HG03469 (cell line): ENCODE measurements around the gene BUD23.
"Not testable (repeated sequence)": the region's sequence is repeated elsewhere in the genome, so short reads cannot be mapped to it uniquely, and the experiment has no call there.

Experiments used
- ATAC-seq: cut with Tn5 transposase; IDR thresholded peaks from one replicate; pipeline ENCODE4 v1.9.1; 2021; ENCODE audit warnings: mild to moderate bottlenecking, moderate library complexity, moderate number of reproducible peaks; ENCODE audit not compliant: unreplicated experiment

The BUD23 gene

DNA sequence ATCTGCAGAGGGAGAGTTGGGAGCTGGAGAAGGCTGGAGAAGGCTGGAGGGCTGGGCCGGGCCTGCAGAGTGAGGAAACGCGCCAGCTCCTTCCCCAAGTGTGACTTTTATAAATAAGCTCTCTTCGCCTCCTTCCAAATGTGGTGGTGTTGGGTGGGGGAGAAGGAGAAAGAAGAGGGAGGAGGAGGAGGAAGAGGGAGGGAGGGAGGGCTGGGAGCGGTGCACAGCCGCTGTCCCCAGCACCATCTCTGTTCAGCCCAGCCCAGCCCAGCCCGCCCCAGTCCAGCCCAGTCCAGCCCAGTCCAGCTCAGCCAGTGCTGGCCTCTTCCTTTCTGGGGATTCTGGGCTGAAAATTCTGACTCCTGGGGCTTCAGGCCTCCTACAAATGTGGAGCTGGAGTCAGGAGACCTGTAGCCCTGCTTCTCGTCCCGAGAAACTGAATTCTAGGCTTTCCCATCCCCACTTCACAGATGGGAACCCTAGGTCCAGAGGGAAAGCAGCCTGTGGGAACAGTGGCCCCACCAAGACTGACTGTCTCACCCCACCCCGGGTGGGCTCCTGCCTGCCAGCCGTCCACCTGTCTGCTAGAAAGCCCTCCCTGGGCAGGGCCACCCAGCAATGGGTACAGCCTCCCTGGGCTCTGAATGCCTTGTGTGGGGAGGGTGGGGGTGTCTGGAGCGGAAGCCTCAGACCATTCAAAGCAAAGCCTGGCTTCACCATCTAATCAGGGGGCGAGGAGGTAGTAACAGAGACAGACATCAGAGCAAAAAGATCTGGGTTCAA is 33.8 kb downstream of the BUD23 start:
- no peak for ATAC-seq

DNA sequence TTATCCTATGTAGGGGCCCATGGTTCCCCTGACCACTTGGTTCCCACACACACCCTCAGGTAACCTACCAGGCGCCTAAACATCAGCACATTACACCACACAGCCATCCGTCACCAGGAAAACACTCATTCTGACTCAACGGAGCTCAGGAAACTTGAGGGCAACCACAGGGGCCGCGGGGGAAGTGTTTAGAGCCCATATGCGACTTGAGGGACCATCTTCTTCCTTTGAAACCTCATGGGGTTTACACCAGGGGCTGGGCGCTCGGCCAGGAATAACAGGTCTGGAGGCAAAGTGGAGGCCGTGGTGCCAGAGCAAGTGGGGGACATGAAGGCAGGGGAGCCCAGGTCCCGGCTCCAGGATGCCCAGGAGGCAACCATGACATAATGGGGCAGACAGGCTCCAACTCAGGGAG is 34.6 kb downstream of the BUD23 start:
- no peak for ATAC-seq

DNA sequence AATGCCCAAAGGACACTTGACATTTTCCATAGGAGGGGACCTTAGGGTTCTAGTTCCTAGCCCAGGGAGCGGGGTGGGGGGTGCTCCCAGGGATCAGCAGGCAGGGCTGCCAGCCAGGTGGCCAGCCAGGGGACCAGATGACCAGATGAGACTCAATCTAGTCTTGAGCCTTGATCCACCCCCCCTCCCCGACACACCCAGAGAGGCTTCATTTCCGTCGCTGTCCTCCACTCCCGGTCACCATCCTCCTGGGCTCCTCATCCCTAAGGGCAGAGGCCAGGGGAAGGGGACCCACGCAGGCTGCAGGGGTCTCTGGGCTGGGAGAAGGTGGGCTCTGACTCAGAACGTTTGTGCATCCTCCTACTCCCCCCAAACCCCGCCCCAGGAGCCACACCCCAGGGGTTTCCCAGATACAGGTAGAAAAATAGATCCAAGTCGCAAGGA is 35.1 kb downstream of the BUD23 start:
- ATAC-seq, result no peak

DNA sequence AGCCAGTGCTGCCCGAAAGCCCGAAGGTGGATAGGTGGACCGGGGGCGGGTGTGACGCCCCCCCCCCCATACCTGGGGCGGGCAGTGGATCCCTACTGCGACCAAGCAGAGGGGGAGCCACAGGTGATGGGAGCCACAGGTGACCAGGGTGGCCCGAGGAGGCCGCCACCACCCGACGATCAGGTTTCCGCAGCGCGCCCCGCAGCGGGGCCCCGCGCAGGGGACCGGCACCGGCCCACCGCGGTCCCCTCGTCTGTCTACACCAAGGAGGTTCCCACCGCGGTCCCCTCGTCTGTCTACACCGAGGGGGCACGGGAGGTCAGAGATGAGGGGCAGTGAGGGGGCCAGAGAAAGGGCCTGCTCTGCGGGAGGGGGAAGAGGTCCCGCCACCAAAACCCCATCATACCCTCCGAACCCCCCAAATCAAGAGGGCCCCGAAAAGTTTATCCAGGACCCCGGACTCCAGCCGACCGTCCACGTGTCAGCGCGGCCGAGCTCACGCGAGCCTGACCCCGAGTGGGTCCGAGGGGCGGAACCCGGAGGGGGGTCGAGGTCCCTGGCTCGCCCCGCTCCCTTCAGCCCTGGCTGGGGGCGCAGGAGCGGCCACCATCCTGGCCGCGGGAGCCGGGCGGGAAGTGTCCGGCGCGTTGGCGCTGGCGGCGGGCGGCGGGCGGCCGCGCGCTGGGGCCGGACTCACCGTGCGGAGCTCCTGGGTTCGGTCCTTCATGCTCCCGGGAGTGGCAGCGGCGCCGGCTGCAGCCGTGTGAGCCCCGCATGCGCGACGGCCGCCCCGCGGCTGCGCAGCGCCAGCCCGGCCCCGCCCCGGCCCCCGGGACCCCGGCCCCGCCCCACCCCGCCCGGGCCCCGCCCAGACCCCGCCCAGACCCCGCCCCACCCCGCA is 35.8 kb downstream of the BUD23 start, which contains the start of gene STX1A:
Gene STX1A (minus strand): TSS at position 765 of the 901 bp plus-strand sequence. CDS start 38 bp downstream, at position 727.
- ATAC-seq, result no peak

DNA sequence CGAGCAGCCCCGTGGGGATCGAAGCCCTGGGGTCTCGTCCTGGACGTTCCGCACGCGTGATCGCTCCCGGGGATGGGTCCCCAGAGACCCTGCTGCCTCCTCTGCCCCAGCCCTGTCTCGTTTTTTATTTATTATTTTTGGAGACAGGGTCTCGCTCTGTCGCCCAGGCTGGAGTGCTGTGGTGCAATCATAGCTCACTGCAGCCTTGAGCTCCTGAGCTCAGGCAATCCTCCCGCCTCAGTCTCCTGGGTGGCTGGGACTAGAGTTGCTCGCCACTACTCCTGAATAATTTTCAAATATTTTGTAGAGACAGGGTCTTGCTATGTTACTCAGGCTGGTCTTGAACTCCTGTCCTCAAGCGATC is 36.4 kb downstream of the BUD23 start:
- no peak for ATAC-seq

DNA sequence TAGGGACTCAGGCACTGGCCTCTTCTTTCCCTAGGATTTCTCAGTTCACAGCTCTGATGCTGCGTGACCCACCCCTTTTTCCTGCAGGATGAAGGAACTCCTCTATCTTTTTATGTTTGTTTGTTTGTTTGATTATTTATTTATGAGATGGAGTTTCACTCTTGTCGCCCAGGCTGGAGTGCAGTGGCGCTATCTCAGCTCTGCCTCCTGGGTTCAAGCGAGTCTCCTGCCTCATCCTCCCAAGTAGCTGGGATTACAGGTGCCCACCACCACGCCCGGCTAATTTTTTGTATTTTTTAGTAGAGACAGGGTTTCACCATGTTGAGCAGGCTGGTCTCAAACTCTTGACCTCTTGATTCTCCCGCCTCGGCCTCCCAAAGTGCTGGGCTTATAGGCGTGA is 37.0 kb downstream of the BUD23 start:
- ATAC-seq, result not testable (repeated sequence)

DNA sequence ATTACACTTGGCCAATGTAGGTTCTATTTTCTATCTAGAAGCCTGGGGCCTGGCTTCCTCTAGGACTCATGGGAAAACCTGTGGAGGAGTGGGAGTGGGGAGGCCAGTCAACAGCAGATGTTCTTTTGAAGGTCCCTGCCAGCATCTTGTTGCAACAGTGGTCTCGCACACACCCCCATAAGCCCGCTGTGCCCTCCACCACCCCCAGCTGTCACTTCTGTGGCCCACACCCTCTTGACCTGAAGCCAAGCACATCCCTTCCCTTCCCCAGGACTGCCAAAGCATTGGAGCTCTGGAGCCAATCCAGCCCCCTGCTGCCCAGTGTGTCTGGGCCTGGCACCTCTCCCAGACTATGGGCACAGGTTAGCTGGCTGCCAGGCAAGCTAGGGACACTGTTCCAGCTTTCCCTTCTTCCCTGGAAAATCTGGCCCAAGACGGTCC is 38.0 kb downstream of the BUD23 start:
- ATAC-seq, result no peak

DNA sequence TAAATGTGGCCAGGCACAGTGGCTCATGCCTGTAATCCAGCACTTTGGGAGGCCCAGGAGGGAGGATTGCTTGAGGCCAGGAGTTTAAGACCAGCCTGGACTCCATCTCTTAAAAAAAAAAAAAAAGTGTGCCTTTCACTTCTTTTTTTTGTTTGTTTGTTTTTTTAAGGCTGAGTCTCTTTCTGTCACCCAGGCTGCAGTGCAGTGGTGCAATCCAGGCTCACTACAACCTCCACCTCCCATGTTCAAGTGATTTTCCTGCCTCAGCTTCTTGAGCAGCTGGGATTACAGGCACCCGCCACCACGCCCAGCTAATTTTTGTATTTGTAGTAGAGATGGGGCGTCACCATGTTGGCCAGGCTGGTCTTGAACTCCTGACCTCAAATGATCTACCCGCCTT is 38.8 kb downstream of the BUD23 start:
- ATAC-seq, result not testable (repeated sequence)

DNA sequence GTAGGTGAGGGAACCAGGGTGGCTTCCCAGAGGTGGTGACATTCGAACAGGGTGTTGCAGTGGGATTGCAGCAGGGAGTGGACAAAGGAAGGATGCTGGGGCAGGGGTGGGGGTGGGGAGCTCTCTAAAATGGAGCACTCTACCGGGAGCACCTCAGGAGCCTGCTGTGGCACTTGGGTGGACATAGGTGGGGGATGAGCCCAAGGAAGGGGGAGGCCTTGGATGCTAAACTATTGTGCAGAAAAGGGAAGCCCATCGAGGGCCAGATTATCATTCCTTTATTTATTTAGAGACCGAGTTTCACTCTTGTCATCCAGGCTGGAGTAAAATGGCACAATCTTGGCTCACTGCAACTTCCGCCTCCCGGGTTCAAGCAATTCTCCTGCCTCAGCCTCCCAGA is 39.4 kb downstream of the BUD23 start:
- ATAC-seq, result no peak

DNA sequence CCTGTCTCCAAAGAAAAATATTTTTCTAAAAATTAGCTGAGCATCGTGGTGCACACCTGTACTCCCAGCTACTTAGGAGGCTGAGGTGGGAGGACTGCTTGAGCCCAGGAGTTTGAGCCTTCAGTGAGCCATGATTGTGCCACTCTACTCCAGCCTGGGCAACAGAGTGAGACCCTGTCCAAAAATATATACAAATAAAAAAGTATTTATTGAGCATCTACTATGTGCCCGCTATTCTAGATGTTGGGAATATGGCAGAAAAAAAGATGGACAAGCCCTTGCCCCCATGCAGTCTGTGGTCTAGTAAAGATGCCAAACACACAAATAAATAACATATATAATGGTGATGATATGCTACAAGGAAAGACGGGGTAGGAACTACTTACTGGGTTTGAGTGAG is 40.4 kb downstream of the BUD23 start:
- no peak for ATAC-seq

DNA sequence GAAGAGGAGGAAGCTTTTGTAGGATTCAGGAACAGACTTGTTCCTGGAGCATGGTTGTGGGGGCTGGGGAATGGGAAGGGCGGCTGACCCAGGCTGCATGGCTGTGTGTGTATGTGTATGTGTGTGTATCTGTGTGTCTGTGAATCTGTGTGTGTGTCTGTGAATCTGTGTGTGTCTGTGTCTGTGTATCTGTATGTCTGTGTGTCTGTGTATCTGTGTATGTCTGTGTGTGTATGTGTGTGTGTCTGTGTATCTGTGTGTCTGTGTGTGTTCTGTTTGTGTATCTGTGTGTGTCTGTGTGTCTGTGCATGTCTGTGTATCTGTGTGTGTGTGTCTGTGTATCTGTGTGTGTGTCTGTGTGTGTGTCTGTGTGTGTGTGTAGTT is 42.7 kb downstream of the BUD23 start:
- no peak for ATAC-seq

DNA sequence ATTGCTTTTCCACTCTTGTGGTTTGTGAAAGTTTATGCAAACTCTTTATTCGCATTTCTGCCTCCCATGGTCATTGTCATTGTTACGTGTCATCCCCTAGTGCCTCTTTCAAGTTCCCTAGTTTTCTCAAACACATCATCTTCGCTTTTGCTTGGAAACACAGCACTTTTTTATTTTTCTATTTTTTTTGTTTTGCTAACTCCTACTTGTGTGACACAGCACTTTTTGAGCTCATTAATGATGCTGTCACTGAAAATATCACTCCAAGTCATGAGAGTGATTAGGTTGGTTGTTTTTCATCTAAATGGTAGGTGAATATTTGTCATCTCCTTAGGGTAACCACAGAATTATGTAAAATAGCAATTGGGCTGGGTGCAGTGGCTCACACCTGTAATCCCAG is 44.6 kb downstream of the BUD23 start:
- no peak for ATAC-seq

DNA sequence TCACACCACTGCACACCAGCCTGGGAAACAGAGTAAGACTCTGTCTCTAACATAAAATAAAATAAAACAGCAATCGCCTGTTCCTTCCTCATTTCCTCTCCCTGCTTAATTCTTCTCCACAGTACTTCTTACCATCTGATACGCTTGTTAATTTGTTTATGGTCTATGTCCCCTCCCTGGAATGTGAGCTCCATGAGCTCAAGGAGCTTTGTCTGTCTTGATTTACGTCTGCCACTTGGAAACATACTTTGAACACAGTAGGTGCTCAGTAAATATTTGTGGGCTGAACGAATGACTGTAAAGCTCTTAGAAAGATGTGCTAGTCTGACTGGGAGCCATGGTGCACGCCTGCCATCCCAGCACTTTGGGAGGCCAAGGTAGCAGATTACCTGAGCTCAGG is 45.2 kb downstream of the BUD23 start:
- ATAC-seq, result no peak

DNA sequence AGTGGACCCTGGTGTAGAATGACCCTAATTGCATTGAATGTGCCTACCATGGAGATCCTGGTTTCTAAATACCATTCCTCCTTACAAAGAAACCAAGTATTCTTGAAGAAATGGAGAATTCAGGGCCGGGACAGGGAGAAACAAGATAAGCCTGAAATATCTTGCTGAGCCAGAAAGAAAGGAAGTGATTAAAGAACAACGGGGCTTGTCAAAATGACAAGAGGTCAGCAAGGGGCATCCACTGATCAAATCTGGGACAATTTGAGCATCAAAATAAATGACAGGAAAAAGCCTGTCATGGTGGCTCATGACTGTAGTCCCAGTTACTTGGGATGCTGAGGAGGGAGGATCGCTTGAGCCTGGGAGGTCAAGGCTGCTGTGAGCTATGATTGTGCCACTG is 47.1 kb downstream of the BUD23 start:
- ATAC-seq, result no peak

DNA sequence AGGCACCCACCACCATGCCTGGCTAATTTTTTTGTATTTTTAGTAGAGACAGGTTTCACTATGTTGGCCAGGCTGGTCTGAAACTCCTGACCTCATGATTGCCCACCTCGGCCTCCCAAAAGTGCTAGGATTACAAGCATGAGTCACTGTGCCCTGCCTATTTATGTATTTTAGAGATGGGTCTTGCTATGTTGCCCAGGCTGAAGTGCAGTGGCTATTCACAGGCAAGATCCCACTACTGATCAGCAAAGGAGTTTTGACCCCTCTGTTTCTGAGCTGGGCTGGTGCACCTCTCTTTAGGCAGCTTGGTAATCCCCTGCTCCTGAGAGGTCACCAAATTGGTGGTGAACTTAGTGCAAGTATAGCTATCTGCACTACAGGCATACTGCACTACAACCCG is 49.0 kb downstream of the BUD23 start:
- ATAC-seq, result no peak

DNA sequence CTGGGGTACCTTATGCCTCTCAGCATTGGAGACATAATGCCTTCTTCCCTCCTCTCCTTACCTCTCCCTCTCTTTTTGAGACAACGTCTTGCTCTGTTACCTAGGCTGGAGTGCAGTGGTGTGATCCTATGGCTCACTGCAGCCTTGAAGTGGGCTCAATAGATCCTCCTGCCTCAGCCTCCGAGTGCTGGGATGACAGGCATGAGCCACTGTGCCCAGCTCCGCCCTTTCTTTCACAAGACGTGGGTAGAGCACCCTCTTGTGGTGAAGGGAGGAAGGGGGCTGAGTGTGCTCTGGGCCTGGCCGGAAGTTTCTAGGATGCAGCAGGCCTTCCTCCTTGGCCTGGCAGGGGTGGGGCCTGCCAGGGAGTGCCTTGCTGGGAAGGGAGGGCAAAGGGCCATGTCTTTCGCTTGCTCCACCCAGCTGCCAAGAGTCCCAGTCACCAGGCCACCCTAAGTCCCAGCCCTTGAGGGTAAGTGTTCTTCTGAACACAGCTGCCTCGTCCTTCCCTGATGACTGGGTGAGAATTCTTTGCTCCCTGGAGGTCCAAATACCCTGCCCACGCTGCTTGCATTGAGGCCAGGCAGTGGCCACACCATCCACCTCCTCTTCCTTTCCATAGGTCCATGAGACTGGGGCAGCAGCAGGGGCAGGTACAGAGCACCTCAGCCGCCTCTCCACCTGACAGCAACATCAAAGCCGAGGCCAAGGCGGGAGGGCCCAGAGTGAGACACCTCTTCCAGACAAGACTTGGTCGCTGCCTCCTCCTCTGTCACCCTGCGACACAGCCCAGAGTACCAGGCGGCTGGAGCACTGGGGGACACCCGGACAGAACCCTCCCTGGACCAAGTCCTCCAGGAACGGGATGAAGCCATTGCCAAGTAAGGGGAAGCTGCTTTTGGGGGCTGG is 51.5 kb downstream of the BUD23 start:
- ATAC-seq, result no peak

DNA sequence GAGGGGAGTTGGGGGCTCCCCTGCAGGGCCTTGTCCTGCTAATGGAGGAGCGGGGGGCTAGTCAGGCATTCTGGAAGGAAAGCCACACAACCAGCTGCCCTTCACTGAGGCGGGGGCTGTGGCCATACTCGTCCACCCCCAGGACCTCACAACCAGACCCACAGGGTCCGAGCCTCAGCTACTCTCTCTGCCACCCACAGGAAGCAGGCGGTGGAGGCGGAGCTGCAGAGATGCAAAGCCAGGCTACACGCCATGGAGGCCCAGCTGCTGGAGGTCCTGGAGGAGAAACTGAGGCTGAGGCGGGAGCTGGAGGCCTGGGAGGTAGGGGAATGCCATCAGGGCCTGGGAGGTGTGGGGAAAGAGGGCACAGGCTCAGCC is 52.1 kb downstream of the BUD23 start:
- no peak for ATAC-seq

DNA sequence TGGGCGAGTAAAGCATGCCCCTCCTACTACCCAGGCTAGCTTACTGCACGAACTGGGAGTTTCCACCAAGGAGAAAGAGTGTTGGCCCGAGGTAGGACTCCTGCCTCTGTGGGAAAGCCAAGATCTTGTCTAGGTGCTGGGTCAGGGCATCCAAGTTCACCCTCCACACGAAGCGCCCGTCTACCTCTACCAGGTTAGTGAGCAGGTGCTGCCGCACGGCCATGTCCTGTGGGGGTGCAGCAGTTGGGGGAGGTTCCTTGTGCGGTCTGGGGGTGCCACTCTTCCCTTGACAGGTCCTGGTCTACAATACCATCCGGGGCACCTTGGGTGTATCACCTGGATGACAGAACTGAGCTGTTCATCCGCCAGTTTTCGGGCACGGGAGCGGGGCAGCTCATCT is 53.5 kb downstream of the BUD23 start:
- ATAC-seq, result no peak

DNA sequence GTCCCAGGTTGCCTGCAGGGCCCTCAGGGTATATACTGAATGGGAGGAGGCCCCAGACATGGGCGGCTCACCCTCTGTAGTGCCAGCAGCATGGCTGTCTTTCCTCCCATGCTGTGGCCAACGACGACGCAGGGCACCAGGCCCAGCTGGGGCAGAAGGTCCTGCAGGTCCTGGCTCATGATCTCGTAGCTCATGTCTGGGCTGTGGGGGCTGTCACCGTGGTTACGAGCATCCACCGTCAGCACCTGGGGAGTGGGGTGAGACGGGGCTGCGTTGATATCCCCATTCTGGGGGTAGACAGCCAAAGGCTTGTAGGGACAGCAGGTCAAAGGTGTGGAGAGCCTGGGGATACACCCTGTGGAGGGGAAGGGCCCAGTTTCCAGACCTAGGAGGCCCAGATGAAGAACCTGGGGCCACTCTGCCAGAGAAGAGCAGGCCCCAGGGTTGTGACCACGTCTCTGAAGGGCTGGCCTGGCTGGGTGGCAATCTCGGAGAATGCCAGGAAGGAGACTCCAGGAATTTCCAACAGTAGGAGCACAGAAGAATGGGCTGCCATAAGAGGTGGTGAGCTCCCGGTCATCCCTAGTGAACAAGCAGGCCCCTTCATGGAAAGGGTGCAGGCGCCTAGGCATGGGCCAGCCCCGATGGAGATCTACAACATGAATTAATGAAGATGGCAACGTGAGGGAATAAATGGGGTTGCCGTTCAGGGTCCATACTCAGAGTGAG is 54.3 kb downstream of the BUD23 start:
- no peak for ATAC-seq

DNA sequence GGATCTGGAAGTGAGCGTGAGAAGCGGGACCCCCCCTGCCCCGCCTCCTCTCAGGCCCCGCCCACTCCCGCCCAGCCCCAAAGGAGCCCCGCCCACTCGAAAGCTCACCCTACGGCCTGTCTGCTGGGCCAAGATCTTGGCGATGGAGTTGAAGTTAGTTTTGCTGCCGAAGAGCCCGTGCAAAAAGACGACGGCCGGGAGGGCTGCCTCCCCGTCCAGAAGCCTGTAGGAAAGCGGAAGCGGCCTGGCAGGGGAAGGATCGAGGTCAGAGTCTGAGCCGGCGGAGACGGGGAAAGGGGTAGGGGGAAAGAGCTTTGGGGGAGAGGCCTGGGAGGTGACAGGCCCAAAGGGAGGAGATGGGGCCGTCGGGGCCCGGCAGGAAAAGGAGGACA is 54.8 kb downstream of the BUD23 start:
- ATAC-seq, result no peak
